Cardiac muscle cell (in vitro differentiated cells and primary cell): ENCODE data around the gene GAS2L2. TPM values are rescaled to one million over a fixed set of nuclear protein-coding genes. Genes with fewer than 3 reads are reported as not detected.

Source experiments
- DNase-seq, 2 donors: peaks; one replicate each; pipeline versions ENCODE4 v3.0.0 to v3.0.0-alpha.2; 2010 to 2017; ENCODE audit warnings: low read depth in 1 of 2, low spot score in 1 of 2
- H3K27ac ChIP-seq: fragments of 200-600 bp; sonication (generic); 2 replicates; pipeline ENCODE4 v1.5.1; 2016
- H3K27me3 ChIP-seq: fragments of 200-600 bp; sonication (generic); 2 replicates; pipeline ENCODE4 v1.6.0; 2016; ENCODE audit warnings: control low read depth
- H3K36me3 ChIP-seq: fragments of 200-600 bp; sonication (generic); 2 replicates; pipeline ENCODE4 v1.5.1; 2016; ENCODE audit warnings: control low read depth
- H3K4me1 ChIP-seq: fragments of 200-600 bp; sonication (generic); 2 replicates; pipeline ENCODE4 v1.8.1; 2017; ENCODE audit warnings: low read depth, mild to moderate bottlenecking, mixed run types
- H3K4me3 ChIP-seq: fragments of 200-600 bp; sonication (generic); 2 replicates; pipeline ENCODE4 v1.5.1; 2016; ENCODE audit warnings: mild to moderate bottlenecking
- H3K9me3 ChIP-seq: fragments of 200-600 bp; sonication (generic); 2 replicates; pipeline ENCODE4 v1.5.1; 2017; ENCODE audit warnings: low read depth, mild to moderate bottlenecking, control low read depth
- polyA plus RNA-seq: library from polyadenylated mRNA; unstranded; fragments of >200 nt; fragmentation: Nextera tagmentation; extraction: Ambion mirVana; gene quantifications from 2 replicates; pipeline ENCODE4 v1.2.1, GENCODE V29; 2016
- total RNA-seq: library from RNA; depleted of rRNA; stranded (reverse); fragments of >200 nt; gene quantifications from 2 replicates; pipeline ENCODE4 v1.2.3, GENCODE V29; 2016
- TF ChIP-seq, protein P1 (sequence below): IDR thresholded peaks from 2 replicates; pipeline ENCODE4 v1.5.1; 2012; ENCODE audit warnings: low read depth, mild to moderate bottlenecking, low read length

GAS2L2 gene
- total and polyA plus RNA-seq, 2 experiments from 2014 or later = 0.11 TPM; not detected in 1

- peak in 1 of 2 donors; percentile 60 for DNase-seq
- no peaks in the 10 kb centered on the region for H3K9me3 ChIP-seq
- H3K4me1 ChIP-seq = no peaks in the 10 kb centered on the region
- TF ChIP-seq, protein P1, sequence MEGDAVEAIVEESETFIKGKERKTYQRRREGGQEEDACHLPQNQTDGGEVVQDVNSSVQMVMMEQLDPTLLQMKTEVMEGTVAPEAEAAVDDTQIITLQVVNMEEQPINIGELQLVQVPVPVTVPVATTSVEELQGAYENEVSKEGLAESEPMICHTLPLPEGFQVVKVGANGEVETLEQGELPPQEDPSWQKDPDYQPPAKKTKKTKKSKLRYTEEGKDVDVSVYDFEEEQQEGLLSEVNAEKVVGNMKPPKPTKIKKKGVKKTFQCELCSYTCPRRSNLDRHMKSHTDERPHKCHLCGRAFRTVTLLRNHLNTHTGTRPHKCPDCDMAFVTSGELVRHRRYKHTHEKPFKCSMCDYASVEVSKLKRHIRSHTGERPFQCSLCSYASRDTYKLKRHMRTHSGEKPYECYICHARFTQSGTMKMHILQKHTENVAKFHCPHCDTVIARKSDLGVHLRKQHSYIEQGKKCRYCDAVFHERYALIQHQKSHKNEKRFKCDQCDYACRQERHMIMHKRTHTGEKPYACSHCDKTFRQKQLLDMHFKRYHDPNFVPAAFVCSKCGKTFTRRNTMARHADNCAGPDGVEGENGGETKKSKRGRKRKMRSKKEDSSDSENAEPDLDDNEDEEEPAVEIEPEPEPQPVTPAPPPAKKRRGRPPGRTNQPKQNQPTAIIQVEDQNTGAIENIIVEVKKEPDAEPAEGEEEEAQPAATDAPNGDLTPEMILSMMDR = no peak
- H3K27me3 ChIP-seq = no peaks in the 10 kb centered on the region
- no peak overlapping the region for H3K4me3 ChIP-seq
- no peak overlapping the region for H3K27ac ChIP-seq
- H3K36me3 ChIP-seq = no peaks in the 10 kb centered on the region
These were observed 3.3 kb downstream of the GAS2L2 start for GRCh38 chr17:35749560-35750412.

DNA sequence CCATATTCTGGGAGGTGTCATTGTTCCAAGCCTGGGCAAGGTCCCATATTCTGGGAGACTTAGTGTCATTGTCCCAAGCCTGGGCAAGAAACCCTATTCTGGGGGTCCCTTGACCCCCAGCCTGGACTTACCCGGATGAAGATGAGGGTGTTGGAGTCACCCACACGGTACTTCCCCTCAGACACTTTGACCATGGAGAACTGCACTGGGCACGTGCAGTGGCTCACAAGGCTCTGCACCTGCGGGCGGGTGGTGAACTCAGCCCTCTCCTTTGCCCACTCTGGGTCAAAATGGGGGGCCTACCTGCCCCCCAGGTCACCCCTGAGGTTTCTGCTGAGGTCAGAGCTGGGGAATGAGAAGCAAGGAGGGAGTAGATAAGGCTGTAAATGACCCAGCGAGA lies 4.1 kb downstream of the GAS2L2 start:
- no peak overlapping the region for H3K4me3 ChIP-seq
- no peaks in the 10 kb centered on the region for H3K9me3 ChIP-seq
- TF ChIP-seq, protein P1 = no peak
- DNase-seq = no peak
- no peak overlapping the region for H3K27ac ChIP-seq
- H3K4me1 ChIP-seq = no peaks in the 10 kb centered on the region
- H3K36me3 ChIP-seq = no peaks in the 10 kb centered on the region
- H3K27me3 ChIP-seq = no peaks in the 10 kb centered on the region

- H3K27ac ChIP-seq = no peak overlapping the region
- H3K36me3 ChIP-seq = no peaks in the 10 kb centered on the region
- H3K4me1 ChIP-seq = no peaks in the 10 kb centered on the region
- H3K4me3 ChIP-seq = no peak overlapping the region
- peak in 1 of 2 donors; percentile 26 for DNase-seq
- H3K27me3 ChIP-seq = no peaks in the 10 kb centered on the region
- TF ChIP-seq, protein P1 = no peak
- no peaks in the 10 kb centered on the region for H3K9me3 ChIP-seq
These were observed 4.6 kb downstream of the GAS2L2 start for GRCh38 chr17:35748341-35748841.

GRCh38 chr17:35747540-35748017 lies 5.5 kb downstream of the GAS2L2 start:
- no peak overlapping the region for H3K4me3 ChIP-seq

GRCh38 chr17:35745749-35746320 lies 7.2 kb downstream of the GAS2L2 start:
- DNase-seq = no peak
- H3K4me1 ChIP-seq = no peaks in the 10 kb centered on the region
- no peaks in the 10 kb centered on the region for H3K9me3 ChIP-seq
- H3K27ac ChIP-seq = no peak overlapping the region
- H3K27me3 ChIP-seq = no peaks in the 10 kb centered on the region
- TF ChIP-seq, protein P1 = no peak
- no peaks in the 10 kb centered on the region for H3K36me3 ChIP-seq
- H3K4me3 ChIP-seq = no peak overlapping the region

More at GRCh38 chr17:35747540-35748017, 5.5 kb downstream of the GAS2L2 start:
- Histone ChIP-seq H3K27ac (no peak overlapping the region), H3K9me3 (no peaks in the 10 kb centered on the region), H3K27me3 (no peaks in the 10 kb centered on the region), H3K4me1 (no peaks in the 10 kb centered on the region), H3K36me3 (no peaks in the 10 kb centered on the region)
- TF ChIP-seq, protein P1 = peak; percentile 76
- peak; percentile 87 to 88 for DNase-seq
